K562 (cell line): Measurements from ENCODE around the gene ERP29. TPM values are rescaled to one million over a fixed set of nuclear protein-coding genes. Genes with fewer than 3 reads are reported as not detected.

Experiments
- ATAC-seq: fragments of 200-7000 bp; cut with Tn5 transposase; 3 replicates; pipeline ENCODE4 v1.9.1; 2020; ENCODE audit warnings: moderate library complexity
- BruUV-seq: library from RNA; stranded (reverse); fragments of 400-500 nt; replicated peaks from 2 replicates; lab custom pipeline; 2021; lab: Mats Ljungman, UMichigan
- CTCF ChIA-PET: fragments of 300-600 bp; formaldehyde crosslinking; extraction: SDS; loops from one replicate; lab custom pipeline; 2021; ENCODE audit warnings: low intra/inter-chr PET ratio; lab: Yijun Ruan, JAX
- POLR2A ChIA-PET: fragments of 300-600, 350-650 bp; sonication (Branson Sonifier 250); formaldehyde crosslinking; extraction: SDS; loops from one replicate; lab custom pipeline; 2021; ENCODE audit warnings: antibody characterized with exemption, inconsistent platforms; lab: Yijun Ruan, JAX
- DNase-seq, 4 experiments: peaks; one replicate each; pipeline versions ENCODE4 v3.0.0 to v3.0.0-alpha.2; 2011 to 2018; ENCODE audit warnings: low spot score in 3 of 4, mixed read lengths in 3 of 4; ENCODE audit errors: extremely low read depth in 1 of 4
- FAIRE-seq: peaks from 2 replicates; lab custom pipeline; 2011; peaks lifted over from hg19 to GRCh38; lab: Jason Lieb, UNC
- H2AFZ ChIP-seq: 2 replicates; pipeline ENCODE4 v1.6.0; 2011; ENCODE audit warnings: low read depth, low read length, control low read depth, inconsistent platforms
- H3K27ac ChIP-seq: fragments of 200-600 bp; 3 replicates; pipeline ENCODE4 v1.8.0; 2011; ENCODE audit warnings: low read depth, mild to moderate bottlenecking, control low read depth, inconsistent platforms, low read length, moderate library complexity, mixed read lengths; ENCODE audit errors: extremely low read depth
- H3K27me3 ChIP-seq, 2 experiments: fragments of 300-600 bp in 1 of 2; 2 replicates in 1 of 2; 3 replicates in 1 of 2; pipeline versions ENCODE4 v1.6.0 to v1.8.0; 2011; ENCODE audit warnings: inconsistent platforms in 2 of 2, low read length in 2 of 2, mild to moderate bottlenecking in 1 of 2, mixed read lengths in 1 of 2, moderate library complexity in 1 of 2; ENCODE audit not compliant: control insufficient read depth in 2 of 2, insufficient read depth in 2 of 2
- H3K36me3 ChIP-seq: fragments of 300-600 bp; 3 replicates; pipeline ENCODE4 v1.8.0; 2011; ENCODE audit warnings: mild to moderate bottlenecking, low read length, inconsistent platforms; ENCODE audit not compliant: control insufficient read depth, insufficient read depth
- H3K4me1 ChIP-seq, 2 experiments: fragments of 200-600 bp in 1 of 2; replicated peaks in 1 of 2; 2 replicates in 1 of 2; 3 replicates in 1 of 2; pipeline versions ENCODE4 v1.5.1 to v1.8.0; 2011; ENCODE audit warnings: inconsistent platforms in 2 of 2, low read length in 2 of 2, mild to moderate bottlenecking in 1 of 2, mixed read lengths in 1 of 2, moderate library complexity in 1 of 2; ENCODE audit not compliant: control insufficient read depth in 2 of 2, insufficient read depth in 2 of 2
- H3K4me2 ChIP-seq: 2 replicates; pipeline ENCODE4 v1.6.1; 2011; ENCODE audit warnings: low read length, control low read depth, inconsistent platforms, mixed read lengths; ENCODE audit not compliant: insufficient read depth
- H3K4me3 ChIP-seq: fragments of 200-600 bp; sonication (generic), shearing (Covaris generic); 2 replicates; pipeline ENCODE4 v1.5.1; 2016; ENCODE audit warnings: control low read depth, inconsistent platforms
- H3K79me2 ChIP-seq: fragments of 200-600 bp; 3 replicates; pipeline ENCODE4 v1.8.0; 2011; ENCODE audit warnings: low read length, inconsistent platforms; ENCODE audit not compliant: control insufficient read depth, insufficient read depth
- H3K9ac ChIP-seq, 2 experiments: 2 replicates each; pipeline versions ENCODE4 v1.6.0 to v1.6.1; 2011; ENCODE audit warnings: low read depth in 2 of 2, low read length in 2 of 2, control low read depth in 1 of 2, inconsistent platforms in 1 of 2, mild to moderate bottlenecking in 1 of 2, mixed read lengths in 1 of 2; ENCODE audit not compliant: insufficient read depth in 1 of 2
- H3K9me1 ChIP-seq: one replicate; pipeline ENCODE4 v1.6.0; 2011; ENCODE audit warnings: inconsistent platforms, mild to moderate bottlenecking, low read length, moderate library complexity; ENCODE audit not compliant: control insufficient read depth, insufficient read depth
- H3K9me3 ChIP-seq: replicated peaks from 2 replicates; pipeline ENCODE4 v1.5.1; 2011; ENCODE audit warnings: low read depth, low read length, inconsistent platforms; ENCODE audit not compliant: control insufficient read depth, insufficient read depth
- H4K20me1 ChIP-seq: replicated peaks from 2 replicates; pipeline ENCODE4 v1.6.1; 2011; ENCODE audit warnings: low read length, inconsistent platforms, mixed read lengths; ENCODE audit not compliant: control insufficient read depth, insufficient read depth
- TEAD4 ChIP-seq, 2 experiments: sonication (generic) in 1 of 2; formaldehyde crosslinking in 1 of 2; IDR thresholded peaks; 2 replicates each; pipeline versions ENCODE4 v1.6.1 to v1.8.0; 2012 to 2022; ENCODE audit warnings: borderline replicate concordance in 1 of 2, inconsistent platforms in 1 of 2, low read length in 1 of 2, mild to moderate bottlenecking in 1 of 2, missing genetic modification reagents in 1 of 2
- WGBS: fragments of 100-300 bp; shearing (Covaris generic); methylation state at CpG from one replicate; pipeline ENCODE4 v1.1.6; 2016; ENCODE audit warnings: low coverage, mixed read lengths; ENCODE audit not compliant: insufficient coverage; ENCODE audit errors: missing lambda C conversion rate; 5-methylcytosine and 5-hydroxymethylcytosine counted together
- in situ Hi-C: fragments of 300-500 bp; cut with MboI; formaldehyde crosslinking; loops from 4 replicates; pipeline ENCODE4 v1.15.0; 2018; ENCODE audit warnings: inconsistent platforms, mixed read lengths
- intact Hi-C: fragments of 100-400 bp; cut with micrococcal nuclease; formaldehyde crosslinking; loops from 2 replicates; pipeline ENCODE4 v1.14.2; 2022
- polyA plus RNA-seq, 8 experiments: library from polyadenylated mRNA; depleted of rRNA in 4 of 8; stranded (reverse) in 5 of 8; unstranded in 3 of 8; fragments of >200 nt; fragmentation: Nextera tagmentation in 2 of 8; fragmentation: Illumina TruSeq in 1 of 8; extraction: Ambion mirVana in 2 of 8; extraction: Trizol in 1 of 8; gene quantifications; 2 replicates each; pipeline versions ENCODE4 v1.2.1 to v1.2.3, GENCODE V29; 2011 to 2014; ENCODE audit warnings: inconsistent platforms in 1 of 8, missing spikeins in 1 of 8
- total RNA-seq, 7 experiments: library from RNA; depleted of rRNA in 6 of 7; stranded (reverse); fragments of >200 nt in 6 of 7; fragmentation: Illumina TruSeq in 2 of 7; extraction: Trizol in 2 of 7; gene quantifications; 2 replicates each; pipeline versions ENCODE4 v1.2.1 to v1.2.3, GENCODE V29; 2011 to 2021; ENCODE audit warnings: low replicate concordance in 1 of 7
- TF ChIP-seq, protein P1 (sequence below): fragments of 450-650 bp; IDR thresholded peaks from 2 replicates; pipeline ENCODE4 v1.6.1; 2017; ENCODE audit warnings: antibody characterized with exemption

The ERP29 gene
- total and polyA plus RNA-seq, 9 of the 15 experiments (the other 6 are each of a cell fraction or from before 2014, with no cell fraction given): 42.4 to 146 (median 111) TPM

DNA sequence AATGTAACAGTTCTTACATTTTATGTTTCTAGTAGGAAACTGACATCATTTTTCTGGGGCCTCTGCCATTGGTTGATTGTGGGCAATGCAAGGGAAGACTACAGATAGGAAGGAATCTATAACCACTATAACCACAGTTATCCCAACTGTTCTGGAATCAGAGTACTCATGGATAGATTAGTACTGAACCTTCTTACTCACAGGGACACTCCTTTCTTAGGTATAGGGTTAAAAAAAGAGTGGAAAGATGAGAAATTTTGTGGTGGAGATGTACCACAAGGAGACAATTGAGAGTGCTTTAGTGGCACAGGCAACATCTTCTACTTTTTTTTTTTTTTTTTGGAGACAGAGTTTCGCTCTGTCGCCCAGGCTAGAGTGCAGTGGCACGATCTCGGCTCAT, 21.3 kb upstream of the ERP29 start:
- in situ Hi-C loops (no loop called here), intact Hi-C loops (no loop called here)
- WGBS: 90% methylated on average over 2 of the region's 4 CpGs
- Histone ChIP-seq H3K27ac (no peak overlapping the region), H3K4me3 (no peak overlapping the region), H2AFZ (no peak overlapping the region), H3K4me2 (no peak overlapping the region), H3K79me2 (peaks cover 8% of the 10 kb centered on the region), H3K9me3 (no peaks in the 10 kb centered on the region; the same call in 1 of the 2 replicates), H3K4me1 (peaks cover 5 to 27% of the 10 kb centered on the region in 2 experiments; a peak in 3 of 5 replicates), H3K9ac (no peak overlapping the region), H3K27me3 (no peaks in the 10 kb centered on the region), H4K20me1 (no peaks in the 10 kb centered on the region), H3K36me3 (no peaks in the 10 kb centered on the region; the same call in 1 of the 3 replicates), H3K9me1 (peaks cover 3% of the 10 kb centered on the region)
- DNase-seq (peak in 3 of 4 experiments; percentile 17 to 52 (median 39)), FAIRE-seq (no peak), ATAC-seq (peak; percentile 38; the same call in 2 of the 3 replicates)
- TF ChIP-seq, protein P1, sequence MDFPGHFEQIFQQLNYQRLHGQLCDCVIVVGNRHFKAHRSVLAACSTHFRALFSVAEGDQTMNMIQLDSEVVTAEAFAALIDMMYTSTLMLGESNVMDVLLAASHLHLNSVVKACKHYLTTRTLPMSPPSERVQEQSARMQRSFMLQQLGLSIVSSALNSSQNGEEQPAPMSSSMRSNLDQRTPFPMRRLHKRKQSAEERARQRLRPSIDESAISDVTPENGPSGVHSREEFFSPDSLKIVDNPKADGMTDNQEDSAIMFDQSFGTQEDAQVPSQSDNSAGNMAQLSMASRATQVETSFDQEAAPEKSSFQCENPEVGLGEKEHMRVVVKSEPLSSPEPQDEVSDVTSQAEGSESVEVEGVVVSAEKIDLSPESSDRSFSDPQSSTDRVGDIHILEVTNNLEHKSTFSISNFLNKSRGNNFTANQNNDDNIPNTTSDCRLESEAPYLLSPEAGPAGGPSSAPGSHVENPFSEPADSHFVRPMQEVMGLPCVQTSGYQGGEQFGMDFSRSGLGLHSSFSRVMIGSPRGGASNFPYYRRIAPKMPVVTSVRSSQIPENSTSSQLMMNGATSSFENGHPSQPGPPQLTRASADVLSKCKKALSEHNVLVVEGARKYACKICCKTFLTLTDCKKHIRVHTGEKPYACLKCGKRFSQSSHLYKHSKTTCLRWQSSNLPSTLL: no peak
- peak; percentile 22; the same call in 1 of the 2 replicates for TF ChIP-seq TEAD4 (IDR thresholded peaks at IDR 0.05; ENCODE audit: low read length)
- no peak for TF ChIP-seq TEAD4 (CRISPR knock-in tag; IDR thresholded peaks at IDR 0.05; ENCODE audit: borderline replicate concordance)
- POLR2A ChIA-PET: interaction anchor here (0.9 to 1.7 kb wide), 2 partner anchors 9 to 306 kb away, joined by 3 to 4 read pairs; partner anchors contain the start of genes ACAD10 and BRAP
- no TSS peak for BruUV-seq
- CTCF ChIA-PET: no interaction called here
